Measurements from ENCODE around the gene RTL5.

RTL5 gene

GRCh38 chrX:72126539-72127140 lies 5.1 kb downstream of the RTL5 start:
- no peak for TF ChIP-seq JUND (IDR thresholded peaks at IDR 0.05; ENCODE audit: low read depth)
- in situ Hi-C loops (cut with HindIII; ENCODE audit: low pct_unique_long_range_greater_than_20kb, low sequenced_read_pairs) = no loop called here
- peak; percentile 18 to 62 for DNase-seq (ENCODE audit: low read depth in 1 of 2, low spot score in 1 of 2)

- in situ Hi-C loops (cut with HindIII; ENCODE audit: low pct_unique_long_range_greater_than_20kb, low sequenced_read_pairs) = no loop called here
These were observed 5.7 kb downstream of the RTL5 start for GRCh38 chrX:72126048-72126415.

DNA sequence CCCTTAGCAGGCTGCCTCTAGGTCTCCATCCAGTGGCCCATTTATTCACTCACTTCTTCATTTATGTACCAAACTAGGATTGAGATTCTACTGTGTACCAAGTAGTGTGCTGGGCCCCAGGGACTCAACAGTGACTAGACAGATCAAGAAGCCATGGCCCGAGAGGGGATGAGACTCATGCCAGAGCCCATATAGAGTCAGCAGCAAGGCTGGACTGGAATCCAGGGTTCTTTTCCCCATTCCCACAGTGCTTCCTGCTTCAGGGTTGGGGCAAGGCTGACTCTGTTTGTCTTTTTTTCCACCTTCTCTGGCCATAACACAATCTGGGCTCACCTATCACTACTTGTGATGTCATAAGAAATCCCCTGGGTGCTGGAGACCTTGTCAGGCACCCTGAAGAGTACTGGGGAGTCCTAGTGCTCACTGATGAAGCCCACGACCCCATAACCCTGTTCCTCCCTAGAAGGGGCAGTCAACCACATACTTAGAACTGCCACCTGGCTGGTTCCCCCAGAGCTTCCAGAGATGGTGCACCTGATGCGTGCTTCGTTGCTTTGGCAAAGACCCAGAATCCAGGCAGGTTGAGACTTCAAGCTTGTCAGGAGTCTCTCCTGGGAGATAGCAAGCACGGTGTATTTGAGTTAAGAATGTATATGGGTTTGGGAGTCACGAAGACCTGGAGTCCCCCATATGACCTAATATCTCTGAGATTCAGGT lies 6.2 kb downstream of the RTL5 start:
- in situ Hi-C loops (cut with HindIII; ENCODE audit: low pct_unique_long_range_greater_than_20kb, low sequenced_read_pairs) = no loop called here
- no peak for TF ChIP-seq JUND (IDR thresholded peaks at IDR 0.05; ENCODE audit: low read depth)
- DNase-seq (ENCODE audit: low read depth in 1 of 2, low spot score in 1 of 2) = no peak

More at GRCh38 chrX:72126048-72126415, 5.7 kb downstream of the RTL5 start:
- no peak for TF ChIP-seq JUND (IDR thresholded peaks at IDR 0.05; ENCODE audit: low read depth)
- DNase-seq (ENCODE audit: low read depth in 1 of 2, low spot score in 1 of 2) = no peak

GRCh38 chrX:72124540-72125201 lies 7.0 kb downstream of the RTL5 start:
- no peak for DNase-seq (ENCODE audit: low read depth in 1 of 2, low spot score in 1 of 2)
- in situ Hi-C loops (cut with HindIII; ENCODE audit: low pct_unique_long_range_greater_than_20kb, low sequenced_read_pairs) = no loop called here

GRCh38 chrX:72123471-72124185 lies 8.1 kb downstream of the RTL5 start:
- in situ Hi-C loops (cut with HindIII; ENCODE audit: low pct_unique_long_range_greater_than_20kb, low sequenced_read_pairs) = no loop called here
- DNase-seq (ENCODE audit: low read depth in 1 of 2, low spot score in 1 of 2) = no peak
- TF ChIP-seq JUND (IDR thresholded peaks at IDR 0.05; ENCODE audit: low read depth) = no peak

More at GRCh38 chrX:72124540-72125201, 7.0 kb downstream of the RTL5 start:
- no peak for TF ChIP-seq JUND (IDR thresholded peaks at IDR 0.05; ENCODE audit: low read depth)

- TF ChIP-seq JUND (IDR thresholded peaks at IDR 0.05; ENCODE audit: low read depth) = no peak
- DNase-seq (ENCODE audit: low read depth in 1 of 2, low spot score in 1 of 2) = no peak
- in situ Hi-C loops (cut with HindIII; ENCODE audit: low pct_unique_long_range_greater_than_20kb, low sequenced_read_pairs) = no loop called here
These were observed 8.9 kb downstream of the RTL5 start for GRCh38 chrX:72122621-72123337.

DNA sequence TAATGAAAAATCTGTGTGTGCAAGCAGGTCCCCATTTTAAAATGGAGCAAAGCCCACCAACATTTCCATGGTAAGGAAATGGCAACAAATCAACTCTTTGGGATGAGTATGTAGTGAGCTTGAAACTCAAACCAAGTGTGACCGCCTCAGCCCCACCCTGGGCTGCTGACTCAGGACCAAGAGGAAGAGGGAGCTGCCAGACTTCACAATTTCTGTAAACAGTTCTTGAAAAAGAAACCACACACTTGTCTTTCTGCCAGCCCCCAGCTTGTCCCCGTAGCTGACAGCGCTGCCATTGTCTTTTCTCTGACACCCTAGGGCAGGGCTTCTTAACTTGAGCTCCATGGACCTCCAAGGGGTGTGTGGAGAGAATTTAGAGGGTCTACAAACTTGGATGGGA lies 10.3 kb downstream of the RTL5 start:
- no peak for DNase-seq (ENCODE audit: low read depth in 1 of 2, low spot score in 1 of 2)
- in situ Hi-C loops (cut with HindIII; ENCODE audit: low pct_unique_long_range_greater_than_20kb, low sequenced_read_pairs) = no loop called here
- TF ChIP-seq JUND (IDR thresholded peaks at IDR 0.05; ENCODE audit: low read depth) = no peak

GRCh38 chrX:72120837-72121236 lies 10.9 kb downstream of the RTL5 start:
- in situ Hi-C loops (cut with HindIII; ENCODE audit: low pct_unique_long_range_greater_than_20kb, low sequenced_read_pairs) = no loop called here
- no peak for TF ChIP-seq JUND (IDR thresholded peaks at IDR 0.05; ENCODE audit: low read depth)
- no peak for DNase-seq (ENCODE audit: low read depth in 1 of 2, low spot score in 1 of 2)

- TF ChIP-seq JUND (IDR thresholded peaks at IDR 0.05; ENCODE audit: low read depth) = no peak
- no peak for DNase-seq (ENCODE audit: low read depth in 1 of 2, low spot score in 1 of 2)
- in situ Hi-C loops (cut with HindIII; ENCODE audit: low pct_unique_long_range_greater_than_20kb, low sequenced_read_pairs) = no loop called here
These were observed 14.0 kb downstream of the RTL5 start for GRCh38 chrX:72117636-72118210.

- in situ Hi-C loops (cut with HindIII; ENCODE audit: low pct_unique_long_range_greater_than_20kb, low sequenced_read_pairs) = no loop called here
- no peak for DNase-seq (ENCODE audit: low read depth in 1 of 2, low spot score in 1 of 2)
- TF ChIP-seq JUND (IDR thresholded peaks at IDR 0.05; ENCODE audit: low read depth) = no peak
These were observed 16.3 kb downstream of the RTL5 start for GRCh38 chrX:72115380-72115779.

- in situ Hi-C loops (cut with HindIII; ENCODE audit: low pct_unique_long_range_greater_than_20kb, low sequenced_read_pairs) = no loop called here
- no peak for DNase-seq (ENCODE audit: low read depth in 1 of 2, low spot score in 1 of 2)
- TF ChIP-seq JUND (IDR thresholded peaks at IDR 0.05; ENCODE audit: low read depth) = no peak
These were observed 16.9 kb downstream of the RTL5 start for GRCh38 chrX:72114807-72115206.

DNA sequence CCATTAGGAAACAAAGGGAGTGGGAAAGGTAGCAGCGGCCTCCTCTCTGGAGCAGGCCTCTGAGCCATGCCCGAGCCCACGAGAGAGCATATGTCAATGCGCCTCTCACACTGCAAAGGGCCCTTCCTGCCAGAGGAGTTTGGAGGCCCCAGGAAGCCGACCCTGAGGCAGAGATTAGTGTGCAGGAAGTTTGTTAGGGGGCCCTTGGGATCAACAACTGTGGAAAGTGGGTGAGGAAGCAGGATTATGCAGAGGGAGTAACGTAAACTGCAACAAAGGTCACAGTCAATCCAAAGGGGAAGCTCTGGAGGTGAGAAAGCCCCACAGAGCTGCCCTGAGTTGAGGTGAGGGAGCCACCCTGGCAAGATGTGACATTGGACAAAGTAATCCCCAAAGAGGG lies 17.4 kb downstream of the RTL5 start:
- TF ChIP-seq JUND (IDR thresholded peaks at IDR 0.05; ENCODE audit: low read depth) = no peak
- in situ Hi-C loops (cut with HindIII; ENCODE audit: low pct_unique_long_range_greater_than_20kb, low sequenced_read_pairs) = no loop called here
- no peak for DNase-seq (ENCODE audit: low read depth in 1 of 2, low spot score in 1 of 2)
